NCI-H1694 (cell line): Measurements from ENCODE around the gene KANSL3.
"Not testable (repeated sequence)": the region's sequence is repeated elsewhere in the genome, so short reads cannot be mapped to it uniquely, and the experiment has no call there.

Source experiments
- DNase-seq: peaks from one replicate; lab custom pipeline; 2025; lab: John Stamatoyannopoulos, UW

KANSL3 gene

GRCh38 chr2:96638144-96639121 lies at the start of gene KANSL3:
KANSL3 (minus strand) TSS chr2:96638312; CDS start chr2:96637135, 1,177 bp downstream.
- peak; percentile 77 for DNase-seq

GRCh38 chr2:96687266-96687665 lies 49.2 kb upstream of the KANSL3 start:
- DNase-seq, result no peak

- peak; percentile 27 for DNase-seq
Observed at GRCh38 chr2:96685577-96686459, 47.7 kb upstream of the KANSL3 start.

DNA sequence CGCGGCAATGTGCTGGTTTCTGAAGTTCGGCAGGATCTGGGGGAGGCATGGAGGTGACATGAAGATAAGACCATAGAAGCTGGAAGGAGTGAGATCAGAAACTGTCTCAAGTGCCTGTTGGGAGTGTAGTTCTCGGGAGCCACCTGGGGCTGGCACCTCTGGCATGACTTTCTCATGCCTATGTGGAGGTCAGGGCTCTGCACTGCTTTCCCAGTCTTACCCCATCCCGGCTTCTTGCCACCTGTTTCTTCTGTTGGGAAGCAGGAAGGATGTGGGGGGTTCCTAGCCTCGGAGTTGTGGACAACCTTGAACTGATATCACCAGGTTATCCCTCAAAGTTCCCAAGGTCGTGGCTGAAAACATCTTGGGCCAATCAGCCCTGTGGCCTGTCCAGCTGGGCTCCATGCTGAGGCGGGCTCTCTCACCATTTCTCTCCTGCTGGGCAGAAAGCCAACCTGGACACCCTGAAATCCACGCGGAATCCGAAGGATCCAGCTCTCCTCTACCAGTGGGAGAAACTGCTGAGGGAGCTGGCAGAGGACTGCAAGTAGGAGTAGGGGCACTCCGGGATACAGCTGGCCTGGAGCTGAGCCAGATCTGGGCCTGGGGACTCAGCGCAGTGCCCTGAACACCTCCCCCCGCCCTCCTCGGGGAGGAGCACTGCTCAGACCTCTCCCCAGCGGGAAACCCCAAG lies 46.9 kb upstream of the KANSL3 start:
- DNase-seq, result no peak

DNA sequence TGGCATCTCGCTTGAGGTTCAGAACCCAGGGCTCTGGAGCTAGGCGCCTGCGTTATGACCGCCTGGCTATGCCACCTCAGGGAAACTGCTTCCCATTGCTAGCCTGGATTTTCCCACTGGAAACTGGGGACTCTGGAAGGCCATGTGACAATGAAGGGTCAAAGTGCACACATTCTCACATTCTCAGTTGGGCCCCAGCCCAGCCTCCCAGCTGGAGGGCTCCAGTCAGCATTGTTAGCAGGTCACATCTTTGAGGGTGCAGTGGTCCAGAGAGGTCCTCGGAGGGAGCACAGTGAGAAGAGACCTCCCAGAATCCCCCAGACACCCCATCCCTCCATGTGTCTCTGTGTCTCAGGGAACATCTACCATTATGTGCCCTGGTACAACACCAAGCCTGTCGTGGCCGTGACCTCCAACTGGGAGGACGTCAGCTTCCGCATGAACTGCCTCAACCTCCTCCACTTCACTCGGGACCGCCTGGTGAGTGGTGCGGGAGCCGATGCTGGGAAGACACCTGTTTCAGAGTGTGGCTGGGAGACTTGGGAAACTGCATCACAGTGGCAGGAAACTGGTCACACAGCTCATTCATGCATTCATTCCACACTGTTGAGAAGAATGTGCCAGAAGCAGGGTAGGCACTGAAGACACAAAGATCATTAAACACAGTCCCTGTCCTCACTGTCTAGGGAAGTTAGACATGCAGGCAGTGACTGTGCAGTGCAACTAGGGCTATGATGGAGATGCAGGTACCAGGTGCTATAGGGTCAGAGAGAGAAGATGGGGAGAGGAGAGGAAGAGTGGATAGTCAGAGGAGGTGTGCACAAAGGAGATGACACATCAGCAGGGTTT lies 46.1 kb upstream of the KANSL3 start:
- no peak for DNase-seq

DNA sequence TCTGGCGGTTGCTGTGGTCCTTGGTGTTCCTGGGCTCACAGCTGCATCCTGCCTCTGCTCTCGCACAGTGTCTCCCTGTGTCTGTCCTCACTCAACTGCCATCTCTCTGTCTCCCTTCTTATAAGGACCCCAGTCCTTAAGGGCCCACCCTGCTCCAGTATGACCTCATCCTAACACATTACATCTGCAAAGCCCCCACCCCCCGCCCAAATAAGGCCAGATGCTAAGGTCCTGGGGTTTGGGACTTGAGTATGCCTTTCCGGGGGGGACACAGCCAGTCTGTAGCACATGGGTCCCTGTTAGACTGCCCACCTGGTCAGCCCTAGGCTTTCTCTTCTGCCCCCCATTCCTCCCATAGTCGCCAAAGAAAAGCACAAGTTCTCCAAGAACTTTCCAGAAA lies 45.2 kb upstream of the KANSL3 start:
- no peak for DNase-seq

- no peak for DNase-seq
Observed at GRCh38 chr2:96681540-96681939, 43.4 kb upstream of the KANSL3 start.

DNA sequence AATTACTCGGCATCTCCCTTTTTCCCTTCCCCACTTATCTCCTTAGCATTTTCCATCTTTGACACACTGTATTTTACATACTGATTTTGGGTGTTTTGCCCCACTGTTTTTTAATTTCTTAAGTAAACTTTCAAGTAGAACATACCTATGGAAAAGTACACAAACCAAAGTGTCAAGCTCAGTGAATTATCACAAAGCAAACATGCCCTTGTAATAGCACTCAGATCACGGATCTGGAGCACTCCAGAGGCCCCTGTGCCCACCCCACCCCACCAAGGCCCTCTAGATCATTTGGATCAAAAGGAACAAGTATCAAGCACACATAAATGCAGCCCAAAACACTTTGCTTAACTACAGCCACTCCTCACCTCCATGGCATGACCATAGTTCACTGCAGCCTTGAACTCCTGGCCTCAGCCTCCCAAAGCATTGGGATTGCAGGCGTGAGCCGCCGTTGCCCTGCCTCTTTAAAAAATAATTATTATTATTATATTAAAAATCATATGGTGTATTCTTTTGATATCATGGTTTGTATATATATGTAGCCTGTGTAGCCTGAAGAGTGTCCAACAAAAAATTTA lies 42.5 kb upstream of the KANSL3 start:
- DNase-seq, result no peak

- no peak for DNase-seq
Observed at GRCh38 chr2:96679848-96680247, 41.7 kb upstream of the KANSL3 start.

- DNase-seq, result no peak
Observed at GRCh38 chr2:96669539-96670215, 31.6 kb upstream of the KANSL3 start.

DNA sequence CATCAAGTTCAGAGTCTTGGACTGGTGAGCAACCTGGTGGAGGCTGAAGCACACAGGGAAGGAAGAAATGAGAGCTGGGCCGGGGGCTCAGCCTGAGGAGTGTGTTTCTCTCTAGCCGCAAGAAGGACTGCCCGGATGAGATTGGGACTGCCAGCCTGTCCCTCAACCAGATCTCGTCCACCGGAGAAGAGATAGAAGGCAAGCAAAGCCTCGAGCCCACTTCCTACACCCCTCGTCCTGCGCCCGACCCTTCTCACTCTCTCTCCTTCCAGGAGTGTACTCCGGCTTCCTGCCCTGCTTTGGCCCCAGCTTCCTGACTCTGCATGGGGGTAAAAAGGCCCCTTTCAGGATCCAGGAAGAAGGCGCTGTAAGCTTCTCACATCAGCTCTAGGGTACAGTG lies 30.7 kb upstream of the KANSL3 start:
- DNase-seq, result no peak

GRCh38 chr2:96665717-96666116 lies 27.6 kb upstream of the KANSL3 start:
- not testable (repeated sequence) for DNase-seq

DNA sequence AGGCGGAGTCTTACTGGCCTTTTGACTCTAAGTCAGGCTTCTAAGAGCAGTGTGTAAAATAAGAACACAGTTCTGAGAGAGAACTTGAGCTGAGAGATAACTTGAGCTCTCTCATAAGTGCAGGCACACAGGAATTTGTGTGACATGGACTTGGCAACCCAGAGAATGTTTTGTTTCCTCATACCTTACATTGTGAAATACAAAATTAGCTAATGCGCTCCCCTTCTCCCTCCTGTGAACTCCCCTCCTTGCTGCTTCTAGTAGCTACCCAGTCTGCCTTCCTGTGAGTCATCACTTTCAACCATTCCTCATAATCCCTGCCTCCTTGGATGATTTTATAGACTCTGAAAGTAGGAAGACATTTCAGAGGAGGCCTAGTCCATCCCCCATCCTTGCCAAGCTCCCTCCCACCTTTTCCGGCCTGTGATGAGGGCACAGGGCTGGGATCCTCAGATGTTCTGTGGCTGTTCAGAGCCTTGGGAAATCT lies 27.0 kb upstream of the KANSL3 start:
- no peak for DNase-seq

DNA sequence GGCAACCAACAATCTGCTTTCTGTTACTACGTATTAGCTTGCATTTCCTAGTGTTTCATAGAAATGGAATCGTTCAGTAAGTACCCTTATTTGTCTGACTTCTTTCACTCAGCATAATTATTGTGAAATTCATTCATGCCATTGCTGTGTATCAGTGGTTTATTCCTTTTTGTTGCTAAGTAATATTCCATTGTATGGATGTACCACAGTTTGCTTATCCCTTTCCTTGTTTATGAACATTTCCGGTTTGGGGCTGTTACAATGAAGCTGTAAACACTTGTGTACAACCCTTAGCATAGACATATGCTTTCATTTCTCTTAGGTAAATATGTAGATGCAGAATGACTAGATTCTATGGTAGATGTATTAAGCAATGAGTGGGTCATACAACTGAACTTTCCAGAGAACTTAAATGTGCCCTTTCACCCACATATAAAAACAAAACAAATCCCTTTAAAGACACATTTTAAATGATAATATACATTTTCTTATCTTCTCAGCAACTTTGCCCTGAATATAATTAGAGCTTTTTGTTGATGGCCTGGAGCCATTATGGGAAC lies 26.3 kb upstream of the KANSL3 start:
- no peak for DNase-seq

DNA sequence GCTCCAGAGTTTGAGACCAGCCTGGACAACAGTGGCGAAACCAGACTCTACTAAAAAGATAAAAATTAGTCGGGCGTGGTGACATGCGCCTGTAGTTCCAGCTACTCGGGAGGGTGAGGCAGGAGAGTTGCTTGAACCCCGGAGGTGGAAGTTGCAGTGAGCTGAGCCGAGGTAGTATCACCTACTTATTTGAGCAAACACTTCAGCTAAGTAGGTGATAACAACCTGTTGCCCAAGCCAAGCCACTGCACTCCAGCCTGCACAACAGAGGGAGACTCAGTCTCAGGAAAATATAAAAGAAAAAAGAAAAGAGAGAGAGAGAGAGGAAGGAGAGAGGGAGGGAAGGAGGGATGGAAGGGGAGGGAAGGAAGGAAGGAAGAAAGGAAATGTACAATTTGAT lies 25.7 kb upstream of the KANSL3 start:
- no peak for DNase-seq

- no peak for DNase-seq
Observed at GRCh38 chr2:96663177-96663576, 25.1 kb upstream of the KANSL3 start.

DNA sequence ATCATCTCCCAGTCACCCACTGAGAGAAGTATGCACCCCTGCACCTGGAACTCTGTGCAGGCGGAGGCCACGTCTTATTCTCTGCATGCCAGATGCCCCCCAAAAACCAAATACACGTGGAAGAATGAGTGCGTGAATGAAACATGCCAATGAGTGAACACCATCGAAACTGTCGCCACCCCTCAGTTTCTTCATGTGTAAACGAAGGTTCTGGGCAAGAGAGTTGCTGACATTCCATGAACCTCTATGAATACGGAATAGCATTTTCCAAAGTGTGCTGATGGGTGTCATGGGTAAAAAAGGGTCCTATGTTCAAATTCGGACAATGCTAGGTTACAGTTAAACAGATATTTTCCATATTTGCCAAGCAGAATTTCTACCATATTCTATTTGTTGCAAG lies 24.2 kb upstream of the KANSL3 start:
- DNase-seq, result no peak

DNA sequence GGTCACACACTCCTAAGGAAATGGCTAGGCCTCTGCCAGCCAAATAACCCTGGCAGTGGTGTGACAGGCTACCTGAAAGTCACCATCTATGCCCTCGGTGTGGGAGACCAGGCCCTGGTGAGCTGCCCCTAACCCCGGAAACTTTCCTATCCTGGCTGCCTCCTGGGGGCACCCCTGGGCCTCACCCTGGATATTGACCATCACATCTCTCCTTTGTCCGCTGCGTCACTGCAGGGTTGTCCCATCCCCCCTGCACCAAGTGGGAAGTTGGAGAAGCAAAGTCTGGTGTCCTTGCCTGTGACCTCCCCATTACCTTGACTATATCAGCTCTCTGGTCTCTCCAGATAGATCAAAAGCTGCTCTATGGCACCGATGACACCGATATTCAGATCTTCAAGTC lies 23.2 kb upstream of the KANSL3 start:
- DNase-seq, result no peak

DNA sequence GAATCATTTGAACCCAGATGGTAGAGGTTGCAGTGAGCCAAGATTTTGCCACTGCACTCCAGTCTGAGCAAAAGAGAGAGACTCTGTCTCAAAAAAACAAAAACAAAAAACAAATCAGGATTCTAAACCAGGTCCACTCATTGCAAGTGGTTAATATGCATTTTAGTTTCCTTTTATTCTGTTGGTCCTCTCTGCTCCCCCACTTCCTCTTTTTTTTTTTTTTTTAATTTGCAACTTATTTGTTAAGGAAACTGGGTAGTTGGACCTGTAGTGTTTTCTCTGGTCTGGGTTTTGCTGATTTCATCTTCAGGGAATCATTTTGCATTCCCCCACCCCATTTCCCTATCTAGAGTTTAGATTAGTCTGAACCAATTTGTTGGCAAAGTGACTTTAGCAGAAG lies 18.4 kb upstream of the KANSL3 start:
- DNase-seq, result no peak

GRCh38 chr2:96655526-96655925 lies 17.4 kb upstream of the KANSL3 start:
- DNase-seq, result no peak
